HG03103 (cell line): ENCODE measurements around the gene PLPP4.

Experiments used
- ATAC-seq: cut with Tn5 transposase; IDR thresholded peaks from one replicate; pipeline ENCODE4 v1.9.1; 2021; ENCODE audit warnings: low read depth; ENCODE audit not compliant: unreplicated experiment

PLPP4 gene

GRCh38 chr10:120455606-120456005, 1.4 kb upstream of the PLPP4 start:
- no peak for ATAC-seq

- no peak for ATAC-seq
Observed at GRCh38 chr10:120456143-120456625, 843 bp upstream of the PLPP4 start.

DNA sequence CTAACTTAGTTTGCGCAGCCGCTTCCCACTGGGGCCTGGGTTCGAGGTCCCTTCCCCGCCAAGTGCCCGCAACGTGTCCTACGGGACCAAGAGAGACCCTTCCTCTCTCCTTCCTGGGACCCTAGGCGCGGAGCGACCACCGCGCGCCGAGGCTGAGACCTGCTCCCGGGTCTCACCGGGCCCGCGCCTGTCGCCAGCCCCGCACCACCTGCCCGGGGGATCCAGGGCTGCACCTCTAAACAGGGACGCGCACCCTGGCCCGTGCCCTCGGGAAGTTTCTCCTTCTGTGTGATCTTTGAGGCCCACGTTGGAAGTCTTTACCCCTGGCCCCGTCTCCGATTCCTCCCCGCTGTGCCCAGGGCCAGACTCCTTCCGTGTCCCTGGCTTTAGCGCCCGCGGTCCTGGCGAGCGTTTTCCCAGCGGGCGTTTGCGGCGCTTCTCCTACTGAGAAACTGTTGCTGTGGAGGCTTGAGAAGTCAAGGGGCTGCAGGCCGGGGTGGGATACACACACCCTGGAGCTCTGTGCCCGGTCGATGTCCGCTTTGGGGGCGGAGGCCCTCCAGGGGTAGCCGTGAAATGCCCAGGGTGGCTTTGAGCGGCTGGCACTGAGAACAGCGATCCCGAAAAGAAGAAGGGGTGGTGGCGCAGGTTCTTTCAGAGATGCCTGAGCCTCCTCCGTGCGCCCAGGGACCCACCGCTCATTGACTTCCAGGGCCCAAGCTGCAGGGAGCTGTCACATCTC, 575 bp downstream of the PLPP4 start:
- ATAC-seq: no peak

DNA sequence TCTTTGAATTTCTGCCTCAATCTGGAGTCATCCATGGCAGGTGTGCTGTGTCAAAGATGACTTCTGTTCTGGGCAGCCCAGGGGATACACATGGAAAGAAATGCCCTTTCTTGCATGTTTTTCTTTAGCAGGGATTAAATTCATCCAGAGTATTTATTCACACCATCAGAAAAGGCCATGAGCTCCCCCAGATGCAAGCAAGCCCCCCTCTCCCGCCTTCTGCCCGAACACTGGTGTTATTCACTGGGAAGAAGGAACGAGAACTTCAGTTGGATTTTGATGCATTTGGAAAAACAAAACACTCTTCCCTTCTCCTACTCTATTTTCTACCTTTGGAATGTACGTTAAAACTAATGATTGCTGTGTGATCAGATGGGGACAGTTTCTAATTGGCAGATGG, 1.4 kb downstream of the PLPP4 start:
- no peak for ATAC-seq

DNA sequence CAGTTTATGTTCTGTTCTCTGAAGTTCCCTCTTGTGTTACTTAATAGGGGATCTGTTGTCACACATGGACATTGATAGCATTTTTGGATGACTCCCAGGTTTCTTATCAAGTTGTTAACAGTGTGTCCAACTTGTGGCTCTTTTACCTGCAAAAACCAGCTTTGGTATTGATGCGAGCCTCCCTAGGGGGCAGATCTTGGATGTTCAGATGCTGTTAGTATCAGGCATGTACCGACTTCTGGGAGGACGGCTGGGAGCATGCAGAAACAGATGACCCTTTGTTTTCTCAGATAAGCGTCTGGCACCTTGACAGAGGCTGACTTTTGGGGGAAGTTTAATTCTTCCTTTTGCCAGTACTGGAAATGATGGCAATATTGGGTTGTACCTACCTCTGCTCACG, 2.2 kb downstream of the PLPP4 start:
- ATAC-seq: no peak

- ATAC-seq: no peak
Observed at GRCh38 chr10:120460186-120460585, 3.2 kb downstream of the PLPP4 start.

- no peak for ATAC-seq
Observed at GRCh38 chr10:120460776-120461175, 3.7 kb downstream of the PLPP4 start.

DNA sequence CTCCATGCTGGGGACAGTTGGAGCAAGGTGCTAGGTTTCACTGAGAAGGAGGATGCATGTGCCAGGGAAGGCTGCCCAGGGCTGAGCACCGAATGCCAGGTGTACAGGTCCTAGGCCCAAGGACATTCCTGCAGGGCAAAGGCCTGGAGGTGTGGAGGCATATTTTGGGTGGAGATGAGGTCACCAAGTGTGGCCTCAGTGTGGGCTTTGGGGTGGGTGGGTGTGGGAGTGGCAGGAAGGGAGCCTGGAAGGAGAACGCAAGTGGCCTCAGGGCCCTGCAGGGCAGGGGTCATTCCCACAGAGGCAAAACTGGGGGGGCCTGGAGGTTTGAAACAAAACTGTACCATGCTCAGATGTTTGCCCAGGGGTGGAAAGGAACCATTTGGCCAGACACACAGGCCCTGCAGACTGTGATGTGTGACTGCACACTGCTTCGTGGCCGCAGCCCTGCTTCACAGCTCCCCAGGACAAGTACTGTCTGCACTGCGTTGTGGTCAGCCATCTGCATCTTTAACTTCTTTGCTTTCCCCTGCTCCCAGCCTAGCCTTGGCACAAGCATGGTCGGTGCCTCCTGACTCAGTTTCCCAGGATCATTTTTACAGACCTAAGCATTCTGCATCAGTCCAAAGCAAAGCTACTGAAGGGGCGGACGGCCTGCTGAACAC, 5.1 kb downstream of the PLPP4 start:
- ATAC-seq: no peak

DNA sequence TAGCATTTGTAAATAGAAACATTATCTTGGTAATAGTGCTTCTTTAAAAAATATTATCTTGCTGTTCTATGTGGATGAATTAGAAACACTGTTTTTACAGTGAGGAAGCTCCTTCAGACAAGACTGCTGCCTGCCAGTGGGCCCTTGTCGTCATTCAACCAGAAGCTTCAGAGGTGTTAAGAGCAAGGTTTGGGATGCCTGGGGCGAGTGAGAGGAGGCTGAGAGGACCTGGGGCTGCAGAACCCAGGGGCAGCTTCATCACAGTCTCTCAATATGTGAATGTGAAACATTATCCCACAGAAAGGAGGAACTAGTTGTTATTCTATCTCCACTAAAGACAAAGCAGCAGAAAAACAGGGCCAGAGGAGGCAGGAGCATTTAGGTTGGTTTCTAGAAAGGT, 8.1 kb downstream of the PLPP4 start:
- no peak for ATAC-seq

DNA sequence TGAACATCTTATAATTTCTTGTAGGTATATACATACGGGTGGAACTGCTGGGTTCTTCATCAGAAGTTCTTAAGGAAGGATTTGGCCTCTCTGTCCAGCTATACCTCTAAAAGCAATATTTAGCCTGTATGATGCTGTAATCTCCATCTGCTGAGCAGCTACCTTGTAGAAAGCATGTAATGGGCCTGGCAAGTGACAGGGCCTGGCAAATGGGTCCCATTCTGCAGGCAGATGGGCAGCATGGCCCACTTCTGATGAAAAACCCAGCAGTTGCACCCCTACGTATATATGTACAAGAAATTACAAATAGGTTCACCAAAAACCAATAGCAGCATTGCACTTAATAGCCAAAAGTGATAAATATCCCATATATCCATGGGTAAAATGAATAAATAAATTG, 9.0 kb downstream of the PLPP4 start:
- no peak for ATAC-seq

DNA sequence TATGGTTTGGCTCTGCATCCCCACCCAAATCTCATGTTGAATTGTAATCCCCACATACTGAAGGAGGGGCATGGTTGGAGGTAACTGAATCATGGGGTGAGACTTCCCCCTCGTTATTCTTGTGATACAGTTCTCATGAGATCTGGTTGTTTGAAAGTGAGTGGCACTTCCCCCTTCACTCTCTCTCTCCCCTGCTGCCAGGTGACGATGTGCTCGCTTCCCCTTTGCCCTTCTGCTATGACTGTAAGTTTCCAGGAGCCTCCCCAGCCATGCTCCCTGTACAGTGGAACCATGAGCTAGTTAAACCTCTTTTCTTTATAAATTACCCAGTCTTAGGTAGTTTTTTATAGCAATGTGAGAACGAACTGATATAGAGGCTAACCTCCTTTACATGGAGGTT, 16.6 kb downstream of the PLPP4 start:
- peak; percentile 91 for ATAC-seq

GRCh38 chr10:120474956-120475355, 17.9 kb downstream of the PLPP4 start:
- ATAC-seq: no peak

DNA sequence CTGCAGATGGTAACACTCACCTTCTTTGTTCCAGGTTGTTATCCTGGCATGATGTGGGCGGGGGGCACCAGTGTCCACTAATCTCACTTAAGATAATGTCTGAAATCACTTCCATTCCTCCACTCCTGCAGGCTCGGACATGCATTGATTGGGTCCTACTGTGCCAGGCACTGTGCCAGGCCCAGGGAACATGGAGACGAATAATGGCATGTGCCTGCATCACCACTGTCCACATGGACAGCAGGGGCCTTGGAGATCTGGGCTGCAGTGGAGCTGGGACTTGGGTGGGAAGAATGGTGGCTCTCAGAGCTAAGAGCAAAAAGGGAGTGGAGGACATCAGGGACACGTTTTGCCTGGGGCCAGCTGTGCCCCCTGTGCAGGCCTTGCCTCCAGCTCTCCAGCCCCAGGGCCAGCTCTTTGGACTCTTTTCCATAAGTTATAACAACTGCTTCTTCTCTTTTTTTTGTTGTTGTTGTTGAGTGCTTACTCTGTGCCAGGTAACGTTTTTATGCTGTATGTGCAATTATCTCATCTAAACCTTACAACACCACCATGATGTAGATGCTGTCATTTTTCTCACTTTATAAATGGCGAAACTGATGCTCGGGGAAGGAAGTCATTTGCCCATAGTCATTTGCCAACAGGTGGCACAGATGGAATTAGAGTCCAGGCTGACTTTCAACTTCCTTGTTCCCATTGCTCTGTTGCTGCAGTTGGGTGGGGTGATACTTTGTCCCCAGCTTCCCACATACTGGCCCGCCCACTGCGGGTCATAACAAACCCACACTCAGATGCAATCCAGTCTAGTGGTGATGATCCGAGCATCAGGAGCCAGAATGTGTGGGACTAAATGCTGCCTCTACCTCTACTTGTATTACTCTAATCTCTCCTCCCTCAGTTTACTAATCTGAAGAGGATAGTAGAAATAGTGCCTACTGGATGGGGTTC, 19.1 kb downstream of the PLPP4 start:
- no peak for ATAC-seq

DNA sequence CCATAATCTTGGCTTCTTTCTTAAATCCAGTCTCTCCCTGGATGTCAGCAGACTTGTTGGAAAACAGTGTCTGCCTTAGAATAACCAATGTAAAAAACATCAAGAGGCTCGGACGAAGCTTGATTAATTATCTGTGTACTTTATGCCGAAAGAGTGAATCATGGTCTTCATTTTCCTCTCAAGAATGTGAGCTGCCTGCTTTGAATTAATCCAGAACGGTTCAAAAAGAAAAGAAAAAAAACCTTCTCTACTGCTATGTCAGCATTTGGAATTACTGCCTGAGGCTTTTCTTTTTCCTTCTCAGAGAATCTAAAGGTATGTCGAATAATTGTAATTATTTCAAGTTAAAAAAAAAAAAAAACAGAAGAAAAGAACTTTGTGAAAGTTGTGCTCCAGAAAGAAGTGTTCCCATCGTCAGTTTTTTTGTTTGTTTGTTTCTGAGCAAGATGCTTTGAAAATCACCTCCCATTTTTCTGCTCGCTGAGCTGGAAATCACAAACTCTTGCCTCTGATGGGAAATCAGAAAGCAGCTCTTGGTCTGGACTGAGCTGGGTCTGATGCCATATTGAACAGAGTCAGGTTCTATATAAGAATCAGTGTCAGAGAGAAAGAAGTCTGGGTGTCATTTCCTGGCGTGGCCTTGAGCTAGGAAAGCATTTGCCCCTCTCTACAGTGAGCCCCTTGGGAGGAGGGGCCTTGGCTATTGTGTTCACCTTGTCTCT, 20.2 kb downstream of the PLPP4 start:
- ATAC-seq: no peak

DNA sequence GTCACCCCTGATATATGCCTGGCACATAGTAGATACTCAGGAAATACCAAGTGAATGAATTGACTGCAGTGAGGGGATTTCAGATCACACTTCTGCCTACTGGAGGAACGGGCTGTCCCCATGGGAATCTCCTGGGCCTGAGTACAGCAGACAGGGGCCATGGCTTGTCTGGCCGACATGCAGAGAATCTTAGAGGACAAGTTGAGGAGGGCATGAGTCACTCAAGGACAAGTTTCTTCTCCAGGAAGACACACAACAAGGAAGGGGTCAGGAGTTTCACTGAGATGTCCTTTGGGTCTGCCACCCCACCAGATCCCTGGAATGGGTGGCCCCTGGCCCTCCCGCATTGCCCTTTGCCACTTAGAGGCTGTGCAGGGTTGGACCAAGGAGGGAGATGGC, 20.7 kb downstream of the PLPP4 start:
- ATAC-seq: no peak

DNA sequence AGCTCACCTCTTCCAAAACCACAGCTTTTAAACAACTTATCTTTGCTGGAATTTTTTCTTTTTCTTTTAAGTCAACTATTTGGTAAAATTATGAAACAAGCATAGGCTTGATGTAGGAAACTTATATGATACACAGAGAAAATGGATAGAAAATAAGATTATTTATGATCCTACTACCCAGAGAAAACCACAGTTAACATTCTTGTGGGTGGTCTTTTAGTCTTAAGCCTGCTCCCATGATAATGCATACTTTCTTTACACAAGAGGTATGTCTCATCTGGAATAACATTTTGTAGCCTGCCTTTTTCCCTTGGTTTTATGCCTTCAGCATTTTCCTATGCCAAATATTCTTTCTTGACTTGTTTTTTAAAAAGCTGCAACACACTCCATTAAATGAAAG, 21.4 kb downstream of the PLPP4 start:
- ATAC-seq: no peak

GRCh38 chr10:120479506-120479905, 22.5 kb downstream of the PLPP4 start:
- no peak for ATAC-seq

- ATAC-seq: no peak
Observed at GRCh38 chr10:120480065-120480600, 23.1 kb downstream of the PLPP4 start.

DNA sequence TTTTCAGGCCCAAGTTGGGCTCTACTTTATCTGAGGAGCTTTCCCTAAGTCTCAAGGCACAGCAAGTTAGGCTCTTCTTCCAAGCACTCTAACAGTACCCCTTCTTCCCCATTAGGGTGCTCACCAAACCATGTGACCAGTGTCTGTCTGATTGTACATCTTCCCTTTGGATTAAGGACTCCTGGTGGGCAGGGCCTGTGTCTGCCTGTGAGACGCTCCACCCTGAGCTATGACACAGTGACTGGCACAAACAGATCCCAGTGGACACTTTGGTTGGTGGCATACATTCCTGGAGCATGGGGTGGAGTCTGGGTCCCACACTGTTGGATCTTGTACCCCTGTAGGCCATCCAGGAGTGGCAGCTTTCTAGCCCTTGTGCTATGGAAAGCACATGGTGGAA, 23.8 kb downstream of the PLPP4 start:
- no peak for ATAC-seq

GRCh38 chr10:120483006-120483405, 26.0 kb downstream of the PLPP4 start:
- ATAC-seq: no peak
